ENCODE results near the gene FIZ1. TPM values are rescaled to one million over a fixed set of nuclear protein-coding genes. Genes with fewer than 3 reads are reported as not detected.

The FIZ1 gene
- total RNA-seq, 1 donor from 2014 or later, result 20.4 TPM

DNA sequence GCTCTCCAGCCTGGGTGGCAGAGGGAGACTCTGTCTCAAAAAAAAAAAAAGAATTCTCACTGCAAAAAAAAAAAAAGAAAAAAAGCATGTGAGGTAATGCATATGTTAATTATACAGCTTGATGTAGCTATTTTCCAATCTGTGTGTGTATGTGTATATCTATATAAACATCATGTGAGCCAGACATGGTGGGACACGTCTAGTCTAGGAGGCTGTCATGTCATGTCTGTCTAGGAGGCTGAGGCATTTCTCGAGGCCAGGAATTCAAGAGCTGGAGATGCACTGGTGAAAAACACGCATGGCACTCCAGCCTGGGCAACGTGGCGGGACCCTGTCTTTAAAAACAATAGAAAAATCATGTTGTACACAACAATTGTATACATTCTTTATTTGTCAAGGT, 47.1 kb downstream of the FIZ1 start:
- intact Hi-C loops (cut with micrococcal nuclease), result no loop called here
- H3K27me3 Mint-ChIP-seq, result peaks cover 5% of the 10 kb centered on the region
- DNase-seq, result no peak
- no peak overlapping the region for H3K4me3 Mint-ChIP-seq
- H3K27ac Mint-ChIP-seq, result no peak overlapping the region
- H3K36me3 Mint-ChIP-seq (ENCODE audit: low read depth), result no peaks in the 10 kb centered on the region
- H3K4me1 Mint-ChIP-seq, result peaks cover 3% of the 10 kb centered on the region
- no peaks in the 10 kb centered on the region for H3K9me3 Mint-ChIP-seq

DNA sequence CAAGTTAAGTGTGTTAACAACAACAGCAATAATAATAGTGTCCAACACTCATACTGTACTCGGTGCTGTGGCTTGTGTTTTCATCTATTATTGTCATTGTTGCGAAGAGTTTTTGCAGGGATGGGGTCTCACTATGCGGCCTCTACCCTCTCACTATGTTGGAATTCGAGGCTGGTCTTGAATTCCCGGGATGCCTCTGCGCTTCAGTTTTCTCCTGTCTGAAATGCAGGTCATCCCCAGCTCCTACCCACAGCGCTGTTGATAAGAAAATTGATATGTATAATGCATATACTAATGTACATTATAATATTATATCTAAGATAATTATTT, 49.0 kb downstream of the FIZ1 start:
- DNase-seq, result no peak
- Mint-ChIP-seq H3K9me3 (no peaks in the 10 kb centered on the region), H3K4me1 (peaks cover 3% of the 10 kb centered on the region), H3K36me3 (ENCODE audit: low read depth) (no peaks in the 10 kb centered on the region), H3K27ac (no peak overlapping the region), H3K27me3 (peaks cover 5% of the 10 kb centered on the region), H3K4me3 (no peak overlapping the region)
- intact Hi-C loops (cut with micrococcal nuclease), result no loop called here

DNA sequence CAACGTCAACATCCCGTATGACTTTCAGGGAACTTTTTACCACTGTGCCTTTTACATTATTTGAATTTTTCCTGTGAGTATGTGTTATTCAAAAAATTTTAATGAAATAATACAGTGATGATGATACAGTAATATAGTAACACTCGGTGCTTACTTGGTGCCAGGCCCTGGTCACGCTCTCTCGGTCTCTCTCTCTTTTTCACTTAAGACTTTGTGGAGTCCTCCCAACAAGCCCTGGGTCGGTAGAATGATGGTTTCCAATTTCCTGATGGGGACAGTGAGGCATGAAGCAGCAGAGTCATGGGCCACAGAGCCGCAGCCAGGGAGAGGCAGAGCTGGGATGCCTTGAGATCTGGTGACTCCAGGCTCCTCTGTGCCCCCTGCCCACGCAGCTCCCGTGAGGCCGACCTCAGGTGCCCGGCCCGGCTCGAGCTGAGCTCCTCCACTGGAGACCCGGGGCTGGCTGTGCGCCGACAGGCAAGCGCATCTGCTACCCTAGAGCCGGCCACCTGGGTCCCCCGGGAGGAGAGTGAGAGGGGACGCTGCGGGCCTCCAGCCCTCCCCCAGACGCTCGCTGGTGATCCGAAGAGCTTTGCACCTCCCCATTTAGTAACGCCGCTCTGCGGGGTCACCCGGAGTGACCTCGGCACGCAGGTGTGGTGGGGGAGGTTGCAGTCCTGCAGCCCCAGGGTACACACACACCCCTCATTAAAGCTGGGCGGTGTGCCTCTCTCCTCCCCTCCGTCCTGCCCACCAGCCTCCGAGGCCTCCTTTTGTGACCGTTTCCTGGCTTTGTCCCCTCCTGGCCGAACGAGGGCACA, 49.6 kb downstream of the FIZ1 start:
- no peak for DNase-seq

DNA sequence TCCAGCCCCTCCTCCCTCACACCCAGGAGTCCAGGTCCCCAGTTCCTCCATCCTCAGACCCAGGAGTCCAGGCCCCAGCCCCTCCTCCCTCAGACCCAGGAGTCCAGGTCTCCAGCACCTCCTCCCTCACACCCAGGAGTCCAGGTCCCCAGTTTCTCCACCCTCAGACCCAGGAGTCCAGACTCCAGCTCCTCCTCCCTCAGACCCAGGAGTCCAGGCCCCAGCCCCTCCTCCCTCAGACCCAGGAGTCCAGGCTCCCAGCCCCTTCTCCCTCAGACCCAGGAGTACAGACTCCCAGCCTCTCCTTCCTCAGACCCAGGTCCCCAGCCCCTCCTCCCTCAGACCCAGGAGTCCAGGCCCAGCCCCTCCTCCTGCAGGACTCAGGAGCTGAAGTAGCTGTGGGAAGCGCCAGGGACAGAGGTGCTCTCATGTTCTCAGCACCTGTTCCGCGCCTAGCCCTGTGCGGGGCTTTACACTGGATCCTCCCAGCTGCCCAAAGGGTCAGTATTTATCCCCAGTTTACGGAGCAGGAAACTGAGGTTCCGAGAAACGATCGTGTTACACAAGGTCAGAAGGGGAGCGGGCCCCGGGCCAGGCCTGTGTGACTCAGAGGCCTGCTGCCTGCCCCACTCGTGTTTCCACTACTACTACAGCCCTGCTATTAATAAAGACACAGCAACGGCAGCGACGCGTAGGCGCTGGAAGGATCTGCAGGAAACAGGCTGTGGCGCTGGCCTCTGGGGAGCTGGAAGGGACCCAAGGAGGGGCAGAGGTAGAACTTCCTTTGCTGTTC, 52.3 kb downstream of the FIZ1 start:
- DNase-seq, result no peak
- H3K4me3 Mint-ChIP-seq, result no peak overlapping the region
- no peaks in the 10 kb centered on the region for H3K36me3 Mint-ChIP-seq (ENCODE audit: low read depth)
- H3K4me1 Mint-ChIP-seq, result peaks cover 3% of the 10 kb centered on the region
- H3K27me3 Mint-ChIP-seq, result peaks cover 3% of the 10 kb centered on the region
- intact Hi-C loops (cut with micrococcal nuclease), result no loop called here
- peaks cover 10% of the 10 kb centered on the region for H3K9me3 Mint-ChIP-seq
- H3K27ac Mint-ChIP-seq, result no peak overlapping the region

More for the DNA sequence above, 49.6 kb downstream of the FIZ1 start:
- H3K4me1 Mint-ChIP-seq, result peaks cover 3% of the 10 kb centered on the region
- intact Hi-C loops (cut with micrococcal nuclease), result no loop called here
- H3K27me3 Mint-ChIP-seq, result peaks cover 5% of the 10 kb centered on the region
- H3K36me3 Mint-ChIP-seq (ENCODE audit: low read depth), result no peaks in the 10 kb centered on the region
- H3K27ac Mint-ChIP-seq, result no peak overlapping the region
- no peaks in the 10 kb centered on the region for H3K9me3 Mint-ChIP-seq
- no peak overlapping the region for H3K4me3 Mint-ChIP-seq

DNA sequence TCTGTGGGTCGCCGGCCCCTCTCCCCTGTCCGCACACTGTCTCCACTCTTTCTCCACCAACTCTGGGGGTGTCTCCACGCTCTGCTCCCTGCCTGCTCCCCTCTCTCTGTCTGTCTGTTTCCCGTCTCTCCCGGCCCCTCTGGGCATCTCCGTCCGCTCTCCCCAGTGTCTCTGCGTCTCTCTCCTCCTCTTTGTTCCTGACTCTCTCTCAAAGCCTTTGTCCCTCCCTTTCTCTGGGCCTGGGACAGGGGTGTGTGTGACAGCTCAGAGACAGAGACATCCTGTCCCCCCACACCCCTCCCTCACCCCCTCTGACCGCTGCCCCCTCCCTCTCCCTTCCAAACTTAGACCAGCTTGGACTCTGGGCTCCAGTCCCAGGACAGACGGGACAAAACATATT, 53.3 kb downstream of the FIZ1 start:
- no peak overlapping the region for H3K27ac Mint-ChIP-seq
- no peak for DNase-seq
- H3K4me3 Mint-ChIP-seq, result no peak overlapping the region
- H3K9me3 Mint-ChIP-seq, result peaks cover 11% of the 10 kb centered on the region
- H3K27me3 Mint-ChIP-seq, result peaks cover 3% of the 10 kb centered on the region
- intact Hi-C loops (cut with micrococcal nuclease), result no loop called here
- H3K4me1 Mint-ChIP-seq, result peaks cover 3% of the 10 kb centered on the region
- no peaks in the 10 kb centered on the region for H3K36me3 Mint-ChIP-seq (ENCODE audit: low read depth)

DNA sequence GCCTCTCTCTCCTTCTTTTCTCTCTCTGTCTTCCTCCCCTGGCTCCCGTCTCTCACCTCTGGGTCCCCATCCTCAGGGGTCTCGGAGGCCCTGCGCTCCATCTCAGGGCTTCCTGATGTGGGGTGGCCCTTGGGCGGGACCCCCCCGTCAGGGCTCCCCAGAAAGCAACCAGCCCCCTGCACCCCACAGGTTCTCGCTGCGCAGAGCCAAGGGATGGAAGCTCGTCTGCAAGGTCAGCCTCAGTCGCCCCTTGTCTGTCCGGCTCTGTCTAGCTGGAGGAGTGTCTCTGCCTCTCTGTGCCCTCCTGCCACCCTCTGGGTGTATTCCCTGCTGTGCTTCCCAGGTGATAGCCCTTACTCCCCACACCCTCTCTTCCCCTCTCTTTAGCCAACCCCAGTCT, 53.9 kb downstream of the FIZ1 start, which contains the start of gene SBK3:
TSS of gene SBK3 (minus strand) at position 101 of the 400 bp plus-strand sequence. CDS start at position 101, 0 bp downstream.
- Mint-ChIP-seq H3K27me3 (peaks cover 3% of the 10 kb centered on the region), H3K36me3 (ENCODE audit: low read depth) (no peaks in the 10 kb centered on the region), H3K4me3 (no peak within 1 kb of the TSS), H3K9me3 (peaks cover 11% of the 10 kb centered on the region), H3K27ac (no peak within 1 kb of the TSS), H3K4me1 (peaks cover 3% of the 10 kb centered on the region)
- no peak for DNase-seq
- intact Hi-C loops (cut with micrococcal nuclease), result no loop called here

DNA sequence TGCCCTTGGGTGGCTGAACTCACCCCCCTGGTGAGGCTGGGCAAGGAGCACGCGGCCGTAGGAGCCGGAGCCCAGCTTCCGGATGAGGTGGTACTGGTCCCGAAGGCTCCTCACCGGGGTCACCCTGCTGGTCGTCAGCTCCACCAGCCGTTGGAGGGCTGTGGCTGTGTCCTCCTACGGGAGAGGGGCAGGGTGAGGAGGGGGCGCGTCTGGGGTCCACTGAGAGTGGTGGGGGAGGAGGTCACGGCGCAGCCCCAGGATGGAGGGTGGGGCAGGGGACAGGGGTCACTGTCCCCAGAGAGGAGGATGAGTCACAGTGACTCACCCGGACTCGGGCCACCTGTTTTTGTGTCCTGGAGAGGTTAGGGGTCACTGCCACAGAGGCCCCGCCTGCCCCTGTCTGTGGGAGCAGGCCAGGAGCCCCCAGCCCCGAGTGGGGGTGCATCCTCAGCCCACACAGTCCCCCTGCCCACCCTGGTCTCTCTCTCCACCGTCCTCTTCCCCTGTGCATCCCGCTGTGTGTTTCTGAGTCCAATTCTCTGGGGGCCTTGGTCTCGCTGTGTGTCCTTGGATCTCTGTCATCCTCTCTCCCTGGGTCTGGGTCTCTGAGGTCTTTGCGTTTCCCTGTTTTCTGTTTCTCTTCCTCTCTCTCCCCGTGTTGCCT, 54.4 kb downstream of the FIZ1 start:
- peaks cover 3% of the 10 kb centered on the region for H3K27me3 Mint-ChIP-seq
- H3K4me1 Mint-ChIP-seq, result peaks cover 3% of the 10 kb centered on the region
- no peaks in the 10 kb centered on the region for H3K36me3 Mint-ChIP-seq (ENCODE audit: low read depth)
- intact Hi-C loops (cut with micrococcal nuclease), result no loop called here
- H3K4me3 Mint-ChIP-seq, result no peak overlapping the region
- H3K27ac Mint-ChIP-seq, result no peak overlapping the region
- no peak for DNase-seq
- H3K9me3 Mint-ChIP-seq, result peaks cover 11% of the 10 kb centered on the region

DNA sequence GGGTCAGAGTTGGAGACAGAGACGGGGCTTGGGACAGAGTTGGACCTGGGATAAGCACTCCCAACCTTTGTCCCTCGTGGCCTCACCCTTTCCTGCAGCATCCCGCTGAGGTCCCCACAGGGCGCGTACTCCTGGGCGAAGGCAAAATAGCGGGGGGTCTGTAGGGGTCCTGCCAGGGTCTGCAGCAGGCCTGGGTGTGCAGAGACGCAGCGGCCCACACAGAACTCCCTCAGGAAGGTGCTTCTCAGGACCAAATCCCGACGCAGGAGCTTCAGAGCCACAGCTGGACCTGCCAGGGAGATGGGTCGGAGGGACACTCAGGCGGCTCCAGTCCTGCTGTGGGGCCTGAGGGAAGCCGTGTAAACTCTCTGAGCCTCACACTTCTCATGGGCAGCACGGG, 55.3 kb downstream of the FIZ1 start:
- DNase-seq, result no peak
- no peaks in the 10 kb centered on the region for H3K36me3 Mint-ChIP-seq (ENCODE audit: low read depth)
- H3K9me3 Mint-ChIP-seq, result peaks cover 11% of the 10 kb centered on the region
- intact Hi-C loops (cut with micrococcal nuclease), result no loop called here
- peaks cover 3% of the 10 kb centered on the region for H3K4me1 Mint-ChIP-seq
- no peak overlapping the region for H3K4me3 Mint-ChIP-seq
- H3K27me3 Mint-ChIP-seq, result peaks cover 3% of the 10 kb centered on the region
- no peak overlapping the region for H3K27ac Mint-ChIP-seq

DNA sequence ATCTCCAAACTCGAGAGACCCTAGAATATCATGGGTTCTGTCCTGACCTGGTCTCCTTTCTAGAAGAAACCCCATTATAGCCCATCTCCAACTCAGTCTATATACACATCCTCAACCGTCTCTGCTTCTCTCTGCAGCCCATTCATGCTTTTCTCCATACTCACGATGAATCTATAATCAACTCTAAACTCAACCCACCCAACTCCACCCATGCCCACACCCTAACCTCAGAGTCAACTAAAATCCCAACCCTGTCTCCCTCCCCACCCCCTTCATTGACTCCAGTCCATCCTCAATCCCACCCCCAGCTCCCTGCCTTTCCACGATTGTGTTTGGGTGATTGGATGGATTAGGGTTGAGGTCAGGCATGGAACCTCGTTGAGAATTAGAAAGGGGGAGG, 55.8 kb downstream of the FIZ1 start:
- Mint-ChIP-seq H3K4me3 (no peak overlapping the region), H3K27me3 (peaks cover 3% of the 10 kb centered on the region), H3K9me3 (peaks cover 11% of the 10 kb centered on the region), H3K4me1 (peaks cover 3% of the 10 kb centered on the region), H3K36me3 (ENCODE audit: low read depth) (no peaks in the 10 kb centered on the region), H3K27ac (no peak overlapping the region)
- intact Hi-C loops (cut with micrococcal nuclease), result no loop called here
- no peak for DNase-seq

DNA sequence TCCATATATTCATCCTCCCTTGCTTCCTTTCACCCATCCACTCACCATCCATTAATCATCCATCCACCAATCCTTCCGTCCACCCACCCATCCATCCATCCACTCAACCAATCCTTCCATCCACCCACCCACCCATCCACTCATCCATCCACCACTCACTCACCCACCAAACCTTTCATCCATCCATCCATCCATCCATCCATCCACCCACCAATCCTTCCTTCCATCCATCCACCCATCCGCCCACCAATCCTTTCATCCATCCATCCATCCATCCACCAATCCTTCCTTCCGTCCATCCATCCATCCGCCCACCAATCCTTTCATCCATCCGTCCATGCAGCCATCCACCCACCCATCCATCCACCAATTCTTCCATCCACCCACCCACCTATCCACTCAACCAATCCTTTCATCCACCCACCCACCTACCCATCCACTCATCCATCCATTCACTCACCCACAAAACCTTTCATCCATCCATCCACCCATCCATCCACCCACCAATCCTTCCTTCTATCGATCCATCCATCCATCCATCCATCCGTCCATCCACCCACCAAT, 56.9 kb downstream of the FIZ1 start:
- Mint-ChIP-seq H3K4me1 (peaks cover 1% of the 10 kb centered on the region), H3K4me3 (no peak overlapping the region)
- intact Hi-C loops (cut with micrococcal nuclease), result no loop called here

More for the DNA sequence above, 56.9 kb downstream of the FIZ1 start:
- H3K27ac Mint-ChIP-seq, result no peak overlapping the region
- H3K27me3 Mint-ChIP-seq, result no peaks in the 10 kb centered on the region
- no peaks in the 10 kb centered on the region for H3K36me3 Mint-ChIP-seq (ENCODE audit: low read depth)
- no peak for DNase-seq
- peaks cover 11% of the 10 kb centered on the region for H3K9me3 Mint-ChIP-seq

Other genes with a start within 250 kb of the FIZ1 start
- 0.26 TPM in 1 of 2 replicates, not detected in the other for gene COX6B2, start 244.8 kb downstream of the FIZ1 start, total RNA-seq
- gene GARIN5B, start 236.3 kb downstream of the FIZ1 start, total RNA-seq, result not detected in 2 replicates
- gene IL11, start 229.1 kb downstream of the FIZ1 start, total RNA-seq, result 0.21 TPM in 1 of 2 replicates, not detected in the other
- gene TMEM190, start 222.7 kb downstream of the FIZ1 start, total RNA-seq, result not detected in 2 replicates
- 9.7 and 11.3 TPM in 2 replicates for gene TMEM238, start 215.2 kb downstream of the FIZ1 start, total RNA-seq
- gene RPL28, start 213.6 kb downstream of the FIZ1 start, total RNA-seq, result 1,992 and 2,022 TPM in 2 replicates
- 227 and 248 TPM in 2 replicates for gene UBE2S, start 191.7 kb downstream of the FIZ1 start, total RNA-seq
- gene SHISA7, start 156.2 kb downstream of the FIZ1 start, total RNA-seq, result not detected in 2 replicates
- 34.2 and 35.2 TPM in 2 replicates for gene ISOC2, start 137.9 kb downstream of the FIZ1 start, total RNA-seq
- not detected in 2 replicates for gene C19orf85, start 134.8 kb downstream of the FIZ1 start, total RNA-seq
- 8.8 and 10.0 TPM in 2 replicates for gene ZNF628, start 122.9 kb downstream of the FIZ1 start, total RNA-seq
- gene NAT14, start 114.3 kb downstream of the FIZ1 start, total RNA-seq, result 21.7 and 23.4 TPM in 2 replicates
- gene SSC5D, start 111.1 kb downstream of the FIZ1 start, total RNA-seq, result 0.19 and 0.21 TPM in 2 replicates
- not detected in 2 replicates for gene SBK2, start 62.4 kb downstream of the FIZ1 start, total RNA-seq
- not detected in 2 replicates for gene SBK3, start 54.0 kb downstream of the FIZ1 start, total RNA-seq
- 9.6 and 10.4 TPM in 2 replicates for gene ZNF579, start 18.7 kb downstream of the FIZ1 start, total RNA-seq
- gene ZNF524, start 771 bp upstream of the FIZ1 start, total RNA-seq, result 17.8 and 19.0 TPM in 2 replicates
- gene ZNF865, start 6.1 kb upstream of the FIZ1 start, total RNA-seq, result 12.2 and 12.5 TPM in 2 replicates
- 3.6 and 3.7 TPM in 2 replicates for gene ZNF784, start 25.0 kb upstream of the FIZ1 start, total RNA-seq
- 38.3 and 39.1 TPM in 2 replicates for gene ZNF580, start 41.5 kb upstream of the FIZ1 start, total RNA-seq
- 32.7 and 33.0 TPM in 2 replicates for gene ZNF581, start 44.1 kb upstream of the FIZ1 start, total RNA-seq
- gene CCDC106, start 48.7 kb upstream of the FIZ1 start, total RNA-seq, result 8.0 and 9.0 TPM in 2 replicates
- 390 and 394 TPM in 2 replicates for gene U2AF2, start 55.5 kb upstream of the FIZ1 start, total RNA-seq
- 44.7 and 45.4 TPM in 2 replicates for gene EPN1, start 75.7 kb upstream of the FIZ1 start, total RNA-seq
- not detected in 2 replicates for gene NLRP9, start 138.9 kb upstream of the FIZ1 start, total RNA-seq
- gene RFPL4A, start 159.6 kb upstream of the FIZ1 start, total RNA-seq, result not detected in 2 replicates
- not detected in 2 replicates for gene RFPL4AL1, start 169.6 kb upstream of the FIZ1 start, total RNA-seq
- gene NLRP11, start 232.5 kb upstream of the FIZ1 start, total RNA-seq, result not detected in 2 replicates
- gene NLRP4, start 237.0 kb upstream of the FIZ1 start, total RNA-seq, result not detected in 2 replicates